NCI-H146 treated with DMSO at 0.1 percent for 48 hours (cell line): ENCODE results near the gene CDYL.
A peak's percentile ranks its signal among the peaks of the same experiment; 100 is the strongest.

Source experiments
- DNase-seq: peaks from one replicate; lab custom pipeline; 2025; ENCODE audit not compliant: unreplicated experiment; lab: John Stamatoyannopoulos, UW

The CDYL gene

DNA sequence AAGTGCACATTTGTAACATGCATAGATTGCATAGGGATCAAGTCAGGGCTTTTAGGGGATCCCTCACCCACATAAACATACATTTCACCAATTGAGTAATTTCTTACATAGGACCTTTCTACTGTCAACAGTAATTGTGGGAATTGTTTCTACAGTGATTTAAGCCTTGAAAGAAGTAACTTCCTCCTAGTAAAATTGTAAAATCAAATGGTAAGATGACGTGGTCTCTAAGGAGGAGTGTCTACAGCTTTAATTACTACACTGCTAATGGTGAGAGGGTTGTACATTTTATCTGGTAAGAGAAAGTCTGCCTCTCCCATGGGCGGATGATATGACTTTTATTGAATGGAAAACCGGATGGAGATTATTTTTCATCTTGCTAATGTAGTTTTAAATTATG lies 129.6 kb downstream of the CDYL start:
- DNase-seq: no peak

DNA sequence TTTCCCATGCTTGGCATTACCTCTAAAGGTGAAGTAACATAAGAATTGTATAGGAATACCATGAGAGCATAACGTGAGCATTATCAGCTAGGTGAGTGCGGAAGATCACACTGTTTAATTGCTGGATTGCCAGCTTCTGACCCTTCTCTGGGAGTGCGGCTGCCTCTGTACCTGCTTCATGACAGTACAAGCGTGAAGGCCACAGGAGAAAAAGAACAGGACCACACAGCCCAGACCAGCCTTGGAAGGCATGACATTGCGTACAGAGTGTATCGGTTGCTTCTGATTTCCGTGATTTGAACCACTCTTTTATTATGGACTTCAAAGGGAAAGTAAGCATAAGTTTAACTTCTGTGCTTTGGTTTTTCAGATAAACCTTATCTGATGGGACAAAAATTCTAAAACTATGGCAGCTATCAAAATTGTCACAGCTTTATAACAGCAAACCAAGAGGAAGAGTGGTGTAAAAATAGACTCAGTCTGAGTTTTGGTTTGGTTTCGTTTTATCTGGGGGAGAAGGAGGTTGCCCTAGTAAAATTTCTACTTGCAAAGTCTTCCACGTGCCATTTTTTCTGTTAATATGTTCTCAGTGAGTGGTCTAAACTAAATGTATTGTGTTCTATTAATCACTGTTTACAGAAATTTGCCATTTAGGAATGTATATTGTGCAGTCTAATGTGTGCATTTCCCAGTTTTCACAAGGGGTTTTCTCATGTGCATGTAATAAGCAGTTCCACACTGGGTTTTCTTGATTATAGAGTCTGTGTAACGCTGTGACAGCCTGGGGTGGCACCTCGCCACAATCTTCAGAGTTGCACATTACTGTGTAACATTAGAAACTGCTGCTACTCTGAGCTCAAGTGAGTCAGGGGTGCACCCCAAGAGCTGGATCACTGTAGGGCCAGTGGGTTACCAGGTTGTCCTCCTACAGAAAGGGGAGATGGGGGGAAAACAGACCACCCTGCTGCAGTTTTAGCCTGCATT lies 130.4 kb downstream of the CDYL start:
- DNase-seq: no peak

DNA sequence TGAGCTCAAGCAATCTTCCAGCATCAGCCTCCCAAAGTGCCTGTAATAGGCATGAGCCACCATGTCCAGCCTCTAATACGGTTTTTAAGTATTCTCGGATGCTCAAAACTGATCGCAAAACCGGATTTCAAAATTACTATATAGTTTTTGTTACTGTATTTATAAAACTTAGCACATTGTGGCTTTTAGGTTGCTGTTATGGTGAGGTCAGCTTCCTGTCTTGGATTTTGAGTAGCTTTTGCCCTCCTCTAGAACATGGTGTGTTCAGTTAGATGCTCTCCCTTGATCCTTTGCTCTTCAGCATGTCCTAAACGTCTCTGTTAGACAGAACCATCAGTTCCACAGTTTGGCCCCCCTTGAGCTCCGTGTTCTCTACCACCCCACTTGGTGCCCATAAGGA lies 131.4 kb downstream of the CDYL start:
- no peak for DNase-seq

DNA sequence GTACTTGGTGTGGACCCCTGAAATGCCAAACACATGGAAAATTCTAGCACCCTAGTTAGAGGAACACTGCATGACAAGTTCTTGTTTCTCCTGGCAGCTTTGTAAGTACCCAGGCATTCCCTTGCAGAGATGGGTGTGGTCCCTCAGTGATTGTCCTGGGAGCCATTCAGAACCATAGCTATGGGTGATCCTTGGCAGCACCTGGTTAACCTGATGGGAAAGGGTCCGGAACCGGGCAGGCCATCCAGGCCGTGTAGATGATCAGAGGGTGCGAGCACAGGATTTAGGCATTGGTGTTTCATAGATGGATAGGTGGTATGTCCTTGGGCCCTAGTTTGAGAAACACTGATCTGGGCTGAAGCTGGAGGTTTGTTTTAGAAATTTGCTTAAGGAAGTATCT lies 131.9 kb downstream of the CDYL start:
- DNase-seq: no peak

DNA sequence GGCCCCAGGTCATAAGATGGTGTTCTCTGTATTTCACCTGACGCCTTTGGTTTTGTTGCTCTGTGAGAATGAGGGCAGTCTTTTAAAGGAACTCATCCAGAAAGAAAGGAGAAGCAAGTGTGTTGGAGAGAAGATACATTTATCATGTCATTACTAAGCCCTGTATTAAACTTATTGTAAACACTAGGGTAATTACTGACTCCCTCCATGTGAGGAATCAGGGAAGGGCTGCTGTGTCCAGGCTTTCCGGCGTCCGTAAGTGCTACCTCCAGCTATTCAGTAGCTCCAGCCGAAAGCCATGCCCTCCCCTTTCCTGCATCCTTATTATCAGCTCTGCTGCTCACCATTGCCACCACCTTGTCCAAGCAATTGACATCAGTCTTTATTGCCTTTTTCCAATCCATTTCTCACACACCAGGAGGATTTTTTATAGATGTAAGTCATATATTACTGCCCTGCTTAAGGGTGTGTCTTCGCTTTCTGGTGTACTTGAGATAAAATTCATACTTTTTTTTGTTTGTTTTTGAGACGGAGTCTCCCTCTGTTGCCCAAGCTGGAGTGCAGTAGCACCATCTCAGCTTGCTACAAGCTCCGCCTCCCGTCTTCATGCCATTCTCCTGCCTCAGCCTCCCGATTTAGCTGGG lies 133.0 kb downstream of the CDYL start:
- DNase-seq: no peak

DNA sequence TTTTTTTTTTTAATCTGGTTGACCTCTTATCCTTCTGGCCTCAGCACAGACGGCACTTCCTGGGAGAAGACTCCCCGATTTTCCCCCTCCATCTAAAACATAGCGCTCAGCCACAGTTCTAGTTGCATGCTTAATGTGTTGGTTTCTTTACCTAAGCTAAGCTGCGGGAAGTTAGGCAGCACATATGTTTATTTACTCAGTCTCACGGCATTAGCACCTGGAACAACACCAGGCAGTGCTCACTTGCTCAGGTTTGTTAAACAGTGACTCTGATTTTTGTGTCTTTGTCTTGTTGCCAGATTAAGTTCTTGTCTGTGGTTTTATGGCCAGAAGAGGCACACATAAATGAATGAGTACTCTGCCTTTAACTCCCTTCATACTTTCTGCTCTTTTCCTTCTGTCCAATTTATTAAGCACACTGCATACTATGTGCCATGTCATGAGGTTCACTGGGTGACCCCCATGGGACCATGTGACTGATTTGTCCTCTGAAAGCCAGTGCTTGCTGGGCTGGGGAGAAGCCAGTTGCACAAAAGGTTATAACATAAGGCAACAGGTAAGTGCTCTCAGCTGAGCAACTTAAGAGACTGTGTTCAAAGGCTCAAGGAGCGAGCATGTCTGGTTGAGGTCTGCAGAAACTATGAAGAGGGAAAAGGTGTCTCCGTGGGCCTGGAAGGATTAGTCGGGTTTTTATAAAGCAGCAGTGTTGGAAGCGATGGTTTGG lies 134.0 kb downstream of the CDYL start:
- DNase-seq: no peak

DNA sequence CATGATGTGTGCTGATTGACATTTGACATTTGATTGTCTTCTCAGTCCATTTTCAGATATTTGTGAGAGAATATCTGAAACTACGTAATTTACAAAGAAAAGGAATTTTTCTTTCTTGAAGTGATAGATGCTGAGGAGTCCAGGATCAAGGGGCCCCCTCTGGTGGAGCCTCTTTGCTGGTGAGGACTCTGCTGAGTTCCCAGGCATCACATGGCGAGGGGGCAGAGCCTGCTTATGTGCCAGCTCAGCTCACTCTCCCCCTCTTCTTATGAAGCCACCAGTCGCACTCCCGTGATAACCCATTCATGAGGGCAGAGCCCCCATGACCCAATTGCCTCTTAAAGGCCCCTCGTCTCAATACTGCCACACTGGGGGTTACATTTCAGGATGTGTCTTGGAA lies 136.4 kb downstream of the CDYL start:
- DNase-seq: no peak

DNA sequence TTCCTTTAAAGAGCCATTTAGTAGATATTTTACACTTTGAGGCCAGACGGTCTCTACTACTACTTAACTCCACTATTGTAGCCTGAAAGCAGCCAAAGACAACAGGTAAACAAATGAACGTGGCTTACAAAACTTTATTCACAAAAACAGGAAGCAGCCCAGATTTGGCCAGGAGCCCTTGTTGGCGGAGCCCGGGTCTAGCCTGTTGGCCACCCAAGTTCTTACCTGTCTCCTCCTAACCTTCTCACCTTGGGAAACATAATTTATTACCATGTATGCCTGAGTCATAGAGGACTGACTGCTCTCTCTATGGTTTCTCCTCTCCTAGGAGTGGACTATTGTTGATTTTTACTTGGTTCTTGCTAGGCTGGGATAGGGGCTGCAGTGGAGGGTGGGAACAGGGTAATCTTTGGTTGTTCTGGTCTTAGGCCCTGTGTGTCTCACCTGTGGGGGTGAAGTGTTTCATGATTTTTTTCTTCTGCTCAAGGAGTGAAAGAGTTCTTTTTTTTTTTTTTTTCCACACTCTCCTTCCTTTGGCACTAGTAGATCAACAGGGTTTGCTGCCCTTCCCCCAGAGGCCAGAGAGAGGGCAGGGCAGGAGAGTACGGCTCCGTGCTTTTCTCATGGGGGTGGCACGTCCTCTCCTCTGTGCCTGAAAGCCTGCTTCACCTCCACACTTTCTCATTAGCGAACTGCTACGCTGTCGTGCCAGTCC lies 137.7 kb downstream of the CDYL start:
- DNase-seq: no peak

DNA sequence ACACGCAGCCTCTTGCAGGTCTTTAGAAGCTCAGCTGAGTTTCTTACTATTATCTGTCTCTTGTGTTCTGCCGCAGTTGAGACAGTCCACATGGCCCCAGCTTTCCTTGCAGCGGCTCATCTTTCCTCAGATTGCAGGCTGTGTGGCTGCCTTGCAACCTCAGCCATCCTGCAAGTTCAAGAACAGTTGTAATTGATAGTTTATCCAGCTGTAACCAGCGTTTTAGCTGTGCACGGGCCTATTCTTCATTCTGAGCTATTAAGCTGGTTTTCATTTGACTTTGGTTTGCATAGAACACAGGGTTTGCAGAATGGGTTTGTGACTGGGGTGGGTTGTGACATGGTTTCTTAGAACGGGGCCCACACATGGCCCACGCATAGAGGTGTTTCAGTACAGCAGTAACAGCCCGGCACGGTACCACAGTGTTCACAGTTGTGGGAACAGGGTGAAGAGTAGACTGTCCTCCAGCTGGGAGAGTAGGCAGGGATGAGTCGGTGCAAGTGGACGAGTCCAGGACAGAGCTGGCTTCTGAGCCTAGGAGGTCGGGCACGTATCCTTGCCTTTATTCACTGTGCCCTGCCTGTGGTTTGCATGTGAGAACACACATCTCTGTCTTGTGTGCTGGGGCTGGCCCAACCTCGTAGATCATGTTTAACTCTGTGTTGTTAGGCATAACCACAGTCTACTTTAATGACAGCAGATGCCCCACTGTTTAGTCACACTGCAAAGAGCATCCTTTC lies 138.4 kb downstream of the CDYL start:
- DNase-seq: no peak

DNA sequence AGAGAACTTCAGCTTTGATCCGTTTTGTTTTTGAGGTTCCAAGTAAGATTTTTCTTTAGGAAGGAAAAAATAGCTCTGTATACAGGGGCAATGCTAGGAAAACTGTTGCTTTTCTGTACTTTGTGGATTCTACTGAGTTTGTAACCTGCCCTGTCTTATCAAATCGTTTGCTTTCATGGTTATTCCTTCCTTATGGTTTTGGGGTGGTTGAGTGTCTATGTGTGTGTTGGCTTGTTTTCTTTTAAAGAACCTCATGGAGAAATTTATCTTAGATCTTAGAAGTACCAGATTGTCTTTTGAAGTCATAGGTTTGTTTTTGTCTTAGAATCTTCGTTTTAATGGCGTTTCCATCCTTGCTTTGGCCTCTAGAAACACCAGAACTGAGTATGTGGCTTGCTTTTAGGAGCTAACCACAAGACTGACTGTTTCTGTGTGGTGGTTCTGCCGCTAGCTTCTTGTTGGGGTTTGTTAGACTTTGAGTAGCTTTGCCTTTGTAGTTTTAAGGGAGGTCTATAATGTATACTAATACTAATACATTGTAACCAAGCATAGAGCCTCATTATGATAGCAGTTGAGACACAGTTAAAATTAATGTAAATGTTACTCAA lies 140.9 kb downstream of the CDYL start:
- DNase-seq: no peak

DNA sequence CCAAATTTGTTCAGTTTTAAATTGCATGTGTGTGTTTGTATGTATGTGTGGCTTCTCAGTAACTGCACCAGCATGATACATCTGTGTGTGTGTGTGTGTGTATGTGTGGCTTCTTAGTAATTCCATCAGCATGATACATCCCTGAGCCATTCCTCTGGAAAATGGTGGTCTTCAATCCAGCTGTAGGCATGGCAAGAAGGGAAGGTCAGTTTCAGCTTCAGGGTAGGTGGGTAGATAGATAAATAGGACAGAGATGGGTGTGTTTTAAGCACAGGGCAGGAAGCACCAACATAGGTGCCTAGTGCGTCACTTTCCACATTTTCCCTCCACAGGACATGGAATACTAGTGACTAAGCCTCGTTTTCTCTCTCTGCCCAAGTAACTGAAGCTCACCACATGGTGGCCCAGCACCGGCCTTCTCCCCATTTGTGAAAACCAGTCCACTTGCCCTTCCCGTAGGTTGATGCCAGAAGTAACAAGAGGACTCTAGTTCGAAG lies 144.8 kb downstream of the CDYL start:
- no peak for DNase-seq

DNA sequence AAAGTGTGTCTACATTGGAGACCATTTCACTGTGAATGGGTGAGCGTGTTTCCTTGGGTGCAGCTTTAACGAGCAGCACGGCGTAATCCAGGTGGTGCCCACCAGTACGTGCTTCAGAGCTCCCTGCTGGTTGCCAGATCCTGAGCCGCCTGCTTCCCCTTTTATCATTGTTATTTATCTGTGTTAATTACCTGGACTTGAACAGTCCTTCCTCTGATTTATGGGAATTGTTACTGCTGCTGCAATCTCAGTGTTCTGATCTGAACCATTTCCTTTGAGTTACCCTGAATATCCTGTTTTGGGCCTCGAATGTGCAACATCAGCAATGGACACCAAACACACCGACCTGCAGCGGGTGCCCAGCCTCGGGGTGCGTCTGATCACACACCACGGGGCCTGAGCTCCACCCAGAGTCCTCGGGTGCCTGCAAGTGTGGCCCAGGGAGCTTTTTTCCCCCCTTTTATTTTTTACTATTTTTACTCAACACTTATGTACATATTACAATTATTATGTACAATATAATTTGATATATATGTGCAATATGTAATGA lies 146.4 kb downstream of the CDYL start:
- peak; percentile 13 for DNase-seq

DNA sequence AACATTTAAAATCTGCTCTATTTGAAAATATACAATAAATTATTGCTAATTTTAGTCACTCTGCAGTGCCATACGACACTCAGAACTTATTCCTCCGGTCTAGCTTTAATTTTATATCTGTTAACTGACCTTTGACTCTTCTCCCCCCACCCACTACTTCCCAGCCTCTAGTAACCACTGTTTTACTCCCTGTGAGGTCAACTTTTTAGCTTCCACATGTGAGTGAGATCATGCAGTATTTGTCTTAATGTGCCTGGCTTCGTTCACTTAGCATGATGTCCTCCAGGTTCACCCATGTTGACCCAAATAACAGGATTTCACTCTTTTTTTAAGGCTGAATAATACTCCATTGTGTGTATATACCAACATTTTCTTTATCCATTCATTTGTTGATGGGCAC lies 146.9 kb downstream of the CDYL start:
- no peak for DNase-seq

DNA sequence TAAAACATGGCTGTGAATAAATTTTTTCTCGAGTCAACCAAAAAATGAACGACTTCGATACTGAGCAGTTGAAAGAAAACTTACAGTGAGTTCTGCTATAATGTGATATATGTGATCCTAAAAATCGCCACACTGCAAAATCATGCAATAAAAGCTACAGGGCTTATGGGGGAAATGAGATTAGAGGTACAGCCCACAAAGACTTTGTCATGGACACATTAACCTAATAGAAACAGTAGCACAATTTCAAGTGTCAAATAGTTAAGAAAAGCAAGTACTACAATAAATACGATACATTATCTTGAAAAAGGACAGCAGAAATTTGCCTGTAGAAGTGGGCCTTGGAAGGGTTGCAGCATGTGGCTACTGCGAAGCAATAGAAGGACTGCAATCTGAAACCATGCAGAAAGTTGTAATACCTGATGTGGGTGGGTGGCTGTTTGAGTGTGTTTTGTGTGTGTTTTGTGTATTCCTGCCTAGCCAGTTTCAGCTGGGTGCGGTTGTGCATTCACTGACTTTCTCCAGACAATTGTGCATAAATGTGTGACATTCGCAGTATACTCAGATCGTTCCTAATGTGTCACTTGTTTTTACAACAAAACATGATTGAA lies 148.6 kb downstream of the CDYL start:
- no peak for DNase-seq

DNA sequence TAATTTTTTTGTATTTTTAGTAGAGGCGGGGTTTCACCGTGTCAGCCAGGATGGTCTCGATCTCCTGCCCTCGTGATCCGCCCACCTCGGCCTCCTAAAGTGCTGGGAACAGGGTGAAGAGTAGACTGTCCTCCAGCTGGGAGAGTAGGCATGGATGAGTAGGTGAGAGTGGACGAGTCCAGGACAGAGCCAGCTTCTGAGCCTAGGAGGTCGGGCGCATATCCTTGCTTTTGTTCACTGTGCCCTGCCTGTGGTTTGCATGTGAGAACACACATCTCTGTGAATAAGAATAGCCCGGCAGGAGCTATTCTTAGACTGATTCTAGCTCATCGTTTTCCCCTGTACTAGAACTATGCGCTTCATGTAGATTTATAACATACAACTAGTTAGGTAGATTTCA lies 149.4 kb downstream of the CDYL start:
- no peak for DNase-seq

DNA sequence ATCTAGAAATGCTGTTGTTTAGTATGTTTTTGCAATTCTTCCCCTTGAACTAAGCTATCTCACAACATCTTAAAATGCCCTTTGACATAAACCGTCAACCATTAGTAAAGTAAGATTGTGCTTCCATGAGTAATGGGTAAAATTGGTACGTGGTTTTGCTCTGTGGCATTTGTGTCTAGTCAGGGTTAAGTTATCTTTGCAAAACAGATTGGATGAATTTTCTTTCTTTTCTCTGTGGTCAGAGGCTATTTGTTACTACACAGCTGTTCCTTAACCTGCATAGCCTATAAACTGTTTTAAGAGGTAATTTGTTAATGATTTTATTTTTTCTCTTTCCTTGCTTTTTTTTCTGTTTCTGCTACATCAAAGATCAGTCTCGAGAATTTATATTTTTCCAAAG lies 152.2 kb downstream of the CDYL start:
- no peak for DNase-seq

DNA sequence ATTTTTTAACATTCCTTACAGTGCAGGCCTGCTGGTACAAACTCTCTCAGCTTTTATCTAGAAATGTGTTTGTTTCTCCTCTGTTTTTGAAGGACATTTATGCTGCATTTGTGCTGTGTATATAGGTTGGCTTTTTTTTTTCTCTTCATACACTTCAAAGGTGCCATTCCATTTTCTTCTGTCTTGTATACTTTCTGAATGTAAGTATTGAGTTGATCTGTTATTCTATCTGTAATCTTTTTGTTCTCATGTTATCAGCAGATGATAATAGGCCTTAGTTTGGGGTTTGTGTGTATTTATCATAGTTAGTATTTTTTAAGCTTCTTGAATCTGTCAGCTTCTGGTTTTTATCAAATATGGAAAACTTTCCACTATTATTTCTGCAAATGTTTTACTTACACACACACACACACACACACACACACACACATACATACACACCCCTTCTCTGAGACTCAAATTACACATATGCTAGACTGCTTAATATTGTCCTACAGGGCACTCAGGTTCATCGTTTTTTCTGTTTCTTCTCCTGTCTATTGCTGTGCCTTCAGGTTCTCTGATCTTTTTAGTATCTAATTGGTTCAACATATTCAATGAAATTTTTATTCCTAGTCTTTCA lies 153.0 kb downstream of the CDYL start:
- DNase-seq: no peak

DNA sequence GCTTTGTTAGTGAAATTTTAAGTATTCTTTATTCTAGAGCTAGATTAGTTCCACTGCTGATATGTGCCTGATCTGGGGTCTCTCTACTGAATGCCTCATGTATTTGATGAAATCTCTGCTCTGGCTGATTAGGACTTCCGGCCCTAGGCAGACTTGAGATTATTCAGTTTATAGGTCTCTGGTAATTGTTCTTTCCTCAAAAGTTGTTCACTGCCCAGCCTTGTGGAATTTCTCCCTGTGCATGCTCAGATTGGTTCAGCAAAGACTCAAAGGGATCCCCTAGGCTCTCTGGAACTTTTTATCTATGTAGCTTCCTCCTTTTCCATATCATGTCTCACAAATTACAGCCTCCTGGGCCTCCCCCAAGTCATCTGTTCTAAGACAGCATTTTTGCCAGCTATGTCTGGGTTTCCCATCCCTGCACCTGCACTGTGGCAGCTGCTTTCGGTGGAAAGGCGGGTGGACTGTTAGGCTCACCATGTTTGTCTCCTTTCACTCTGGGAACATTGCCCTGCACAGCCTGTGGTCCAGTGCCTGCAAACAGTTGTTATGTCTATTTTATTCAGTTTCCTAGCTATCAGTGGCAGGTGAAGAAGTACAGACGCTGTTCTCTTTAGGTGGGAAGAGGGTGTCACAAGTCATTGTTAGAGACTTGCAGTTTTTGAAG lies 154.0 kb downstream of the CDYL start:
- peak; percentile 1 for DNase-seq
